DMS 273 (cell line): ENCODE data around the gene PTF1A.

Experiments used
- DNase-seq: peaks from one replicate; lab custom pipeline; 2025; ENCODE audit not compliant: unreplicated experiment; lab: John Stamatoyannopoulos, UW

PTF1A gene

DNA sequence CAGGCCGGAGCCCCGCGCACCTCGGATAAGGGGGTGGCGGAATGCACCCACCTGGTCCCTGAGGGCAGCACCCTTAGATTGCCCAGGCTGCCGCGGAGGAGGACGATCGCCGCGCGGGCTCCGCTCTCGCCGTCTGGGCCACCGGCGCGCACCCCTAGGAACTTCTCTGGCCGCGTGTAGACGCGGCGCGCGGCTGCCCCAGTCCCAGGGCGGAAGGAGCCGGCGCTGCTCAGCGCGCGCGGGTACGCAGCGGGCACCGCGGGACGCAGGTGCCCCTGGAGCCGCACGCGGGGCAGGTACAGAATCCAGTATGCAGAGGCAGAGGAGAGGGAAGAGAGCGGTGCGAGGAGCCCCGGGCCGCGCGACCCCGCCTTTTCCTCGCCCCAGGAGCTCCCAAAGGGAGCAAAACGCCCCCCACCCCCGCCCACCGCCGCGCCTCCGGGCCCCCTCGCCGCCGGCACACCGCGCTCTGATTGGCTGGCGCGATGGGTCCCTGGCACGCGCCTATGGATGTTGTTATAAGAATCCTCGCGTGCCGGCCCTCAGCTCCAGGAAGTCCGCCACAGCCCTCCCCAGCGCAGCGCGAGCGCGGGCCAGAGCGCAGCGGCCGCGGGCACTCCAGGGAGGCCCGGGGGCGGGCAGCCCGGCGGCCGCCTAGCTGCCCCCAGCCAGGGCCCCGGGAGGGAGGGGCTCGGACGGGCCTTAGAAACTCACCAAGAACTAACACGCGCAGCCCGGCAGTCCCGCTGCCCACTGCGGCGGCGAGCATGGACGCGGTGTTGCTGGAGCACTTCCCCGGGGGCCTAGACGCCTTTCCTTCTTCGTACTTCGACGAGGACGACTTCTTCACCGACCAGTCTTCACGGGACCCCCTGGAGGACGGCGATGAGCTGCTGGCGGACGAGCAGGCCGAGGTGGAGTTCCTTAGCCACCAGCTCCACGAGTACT is at the start of gene PTF1A:
TSS of gene PTF1A (plus strand) at position 549 of the 948 bp plus-strand sequence. CDS start at position 768, 219 bp downstream.
- DNase-seq: peak; percentile 48

DNA sequence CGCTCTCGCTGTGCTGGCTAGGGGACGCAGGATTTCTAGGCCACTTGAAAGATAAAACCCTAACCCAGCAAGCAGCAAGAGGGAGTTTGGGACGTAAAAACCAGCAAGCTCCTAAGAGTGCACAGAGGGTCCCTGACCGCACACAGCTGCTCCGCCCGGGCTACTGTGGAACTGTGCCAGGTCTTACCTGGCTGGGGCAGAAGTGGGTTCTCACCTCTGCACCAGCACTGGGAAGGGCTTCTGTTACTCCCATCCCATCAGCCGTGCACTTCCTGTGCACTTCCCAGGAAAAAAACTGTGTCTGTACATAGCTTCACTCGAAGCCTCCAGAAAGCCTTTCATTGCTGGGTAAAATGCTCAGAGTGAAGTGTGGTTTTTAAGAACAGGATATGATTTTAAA is 45.9 kb upstream of the PTF1A start:
- DNase-seq: no peak

- no peak for DNase-seq
Observed at GRCh38 chr10:23147035-23147434, 45.1 kb upstream of the PTF1A start.

DNA sequence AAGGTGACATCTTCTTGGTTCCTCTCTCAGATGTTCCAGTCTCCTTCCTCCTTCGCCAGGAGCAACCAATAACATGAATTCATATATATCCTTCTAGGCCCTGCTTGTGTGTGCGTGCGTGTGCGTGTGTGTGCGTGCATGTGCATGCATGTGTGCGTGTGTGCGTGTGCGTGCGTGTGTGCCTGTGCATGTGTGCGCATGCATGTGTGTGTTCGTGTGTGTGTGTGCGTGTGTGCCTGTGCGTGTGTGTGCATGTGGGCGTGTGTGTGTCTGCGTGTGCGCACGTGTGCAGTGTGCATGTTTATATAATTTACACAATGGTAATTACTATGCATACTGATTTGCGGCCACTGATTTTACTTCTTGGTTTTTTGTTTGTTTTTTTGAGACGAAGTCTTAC is 43.9 kb upstream of the PTF1A start:
- no peak for DNase-seq

GRCh38 chr10:23150091-23150490 is 42.0 kb upstream of the PTF1A start:
- no peak for DNase-seq

DNA sequence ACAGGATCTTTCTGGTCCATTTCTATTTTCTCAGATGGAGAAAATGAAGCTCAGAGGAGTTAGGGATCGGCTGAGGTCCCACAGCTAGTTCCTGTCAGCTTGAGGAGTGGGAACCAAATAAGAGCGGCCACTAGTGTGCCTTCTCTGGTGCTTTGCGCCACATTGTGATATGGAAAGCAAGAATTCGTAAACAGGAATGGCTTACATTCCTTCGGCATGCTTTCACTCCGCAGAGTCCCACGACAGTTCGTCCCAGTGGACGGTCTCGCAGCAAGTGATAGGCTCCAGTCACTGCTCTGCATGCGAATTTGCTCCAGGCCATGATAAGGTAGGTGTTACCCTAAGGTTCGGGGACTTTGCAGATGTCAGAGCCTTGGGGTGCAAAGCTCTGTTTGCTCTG is 41.5 kb upstream of the PTF1A start:
- no peak for DNase-seq

DNA sequence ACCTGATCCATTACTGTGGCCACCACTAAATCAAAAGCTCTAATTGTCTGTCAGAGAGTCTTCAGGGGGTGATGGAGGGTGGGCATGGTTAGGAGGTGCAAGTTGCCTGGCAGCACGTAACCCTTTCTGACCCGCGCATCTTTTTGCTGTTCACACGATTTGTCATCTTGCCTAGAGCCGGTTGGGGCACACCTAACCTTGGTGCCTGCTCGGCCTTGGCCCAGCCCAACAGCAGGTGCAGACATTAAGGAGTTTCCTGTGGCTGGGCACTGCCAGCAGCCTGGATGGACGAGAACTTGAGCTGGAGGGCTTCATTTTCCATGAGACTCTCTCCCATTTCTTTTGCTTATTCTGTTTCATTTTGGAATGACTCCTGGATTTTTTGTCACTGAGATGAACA is 41.0 kb upstream of the PTF1A start:
- no peak for DNase-seq

DNA sequence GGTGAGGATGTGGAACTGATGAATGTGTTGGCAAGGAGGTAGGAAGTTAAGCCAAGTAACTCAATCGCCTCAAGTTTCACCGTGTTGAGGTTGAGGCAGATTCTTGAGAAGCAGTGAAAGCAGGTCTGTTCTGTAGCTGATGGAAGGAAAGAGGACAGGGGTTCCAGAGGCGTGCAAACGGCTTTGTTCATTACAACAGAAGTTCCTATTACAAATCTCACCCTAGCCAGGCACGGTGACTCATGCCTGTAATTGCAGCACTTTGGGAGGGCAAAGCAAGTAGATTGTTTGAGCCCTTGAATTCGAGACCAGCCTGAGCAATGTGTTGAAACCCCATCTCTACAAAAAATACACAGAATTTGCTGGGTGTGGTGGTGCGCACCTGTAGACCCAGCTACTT is 36.9 kb upstream of the PTF1A start:
- peak; percentile 23 for DNase-seq

GRCh38 chr10:23156447-23157150 is 35.5 kb upstream of the PTF1A start:
- no peak for DNase-seq

- DNase-seq: no peak
Observed at GRCh38 chr10:23157239-23157681, 34.9 kb upstream of the PTF1A start.

- DNase-seq: peak; percentile 68
Observed at GRCh38 chr10:23157691-23158369, 34.3 kb upstream of the PTF1A start.

DNA sequence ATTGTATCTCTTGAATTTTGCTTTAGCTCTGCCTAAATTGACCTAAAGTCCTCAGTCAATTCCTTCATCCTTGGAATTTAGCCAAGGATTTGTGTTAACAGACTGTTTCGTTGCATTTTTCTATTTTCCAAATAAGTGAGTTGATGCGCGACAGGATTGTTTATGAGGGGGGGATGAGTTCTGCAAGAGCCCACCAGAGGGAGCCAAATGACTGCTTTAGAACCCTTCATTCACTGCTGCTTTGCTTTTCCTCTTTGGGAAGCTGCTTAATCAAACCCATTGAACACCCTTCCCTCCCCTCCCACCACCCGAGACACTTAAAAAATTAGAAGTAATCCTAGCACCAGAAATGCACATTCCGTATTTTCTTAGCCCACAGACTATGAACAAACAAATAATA is 33.7 kb upstream of the PTF1A start:
- DNase-seq: peak; percentile 76

- DNase-seq: peak; percentile 42
Observed at GRCh38 chr10:23171232-23171876, 20.8 kb upstream of the PTF1A start.

GRCh38 chr10:23172429-23173213 is 19.5 kb upstream of the PTF1A start:
- peak; percentile 26 for DNase-seq

DNA sequence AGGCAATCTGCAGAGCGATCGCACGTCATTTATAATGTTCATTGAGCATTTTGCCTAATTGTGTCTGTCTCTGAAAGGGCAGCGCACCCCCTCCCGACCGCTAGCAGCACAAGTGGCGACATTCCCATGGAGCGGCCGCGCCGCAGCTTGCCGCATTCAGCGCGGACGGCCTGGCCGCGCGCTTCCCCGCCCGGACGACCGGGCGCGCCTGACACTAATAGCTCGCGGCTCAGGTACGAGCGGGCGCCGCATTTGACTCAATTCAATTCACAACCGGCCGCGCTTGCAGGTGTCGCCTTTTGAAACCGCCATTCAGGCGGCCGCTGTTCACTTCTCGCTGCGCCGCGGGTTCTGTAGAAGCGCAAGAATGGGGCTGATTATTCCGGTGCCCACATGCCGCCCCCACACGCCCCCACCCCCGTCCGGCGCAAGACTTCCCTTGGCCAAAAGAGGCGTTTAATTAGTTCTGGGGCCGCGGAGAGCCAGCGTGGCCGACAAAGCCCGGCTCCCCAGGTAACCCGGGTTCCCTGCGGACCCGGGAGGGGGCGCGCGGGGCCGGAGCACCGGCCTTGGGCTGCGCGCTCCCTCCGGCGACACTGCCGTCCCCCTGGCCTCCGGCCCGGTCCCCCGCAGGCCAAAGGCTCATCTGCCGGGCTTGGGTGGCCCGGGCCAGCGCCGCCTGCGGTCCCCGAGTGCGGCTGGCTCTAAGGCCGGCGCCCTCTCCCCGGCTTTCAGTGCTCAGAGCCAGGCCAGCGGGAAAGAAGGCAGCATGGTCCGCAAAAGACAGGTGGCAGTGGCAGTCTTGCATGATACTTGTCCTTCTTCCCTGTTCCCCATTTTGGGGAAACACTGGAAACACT is 18.7 kb upstream of the PTF1A start:
- peak; percentile 57 for DNase-seq

DNA sequence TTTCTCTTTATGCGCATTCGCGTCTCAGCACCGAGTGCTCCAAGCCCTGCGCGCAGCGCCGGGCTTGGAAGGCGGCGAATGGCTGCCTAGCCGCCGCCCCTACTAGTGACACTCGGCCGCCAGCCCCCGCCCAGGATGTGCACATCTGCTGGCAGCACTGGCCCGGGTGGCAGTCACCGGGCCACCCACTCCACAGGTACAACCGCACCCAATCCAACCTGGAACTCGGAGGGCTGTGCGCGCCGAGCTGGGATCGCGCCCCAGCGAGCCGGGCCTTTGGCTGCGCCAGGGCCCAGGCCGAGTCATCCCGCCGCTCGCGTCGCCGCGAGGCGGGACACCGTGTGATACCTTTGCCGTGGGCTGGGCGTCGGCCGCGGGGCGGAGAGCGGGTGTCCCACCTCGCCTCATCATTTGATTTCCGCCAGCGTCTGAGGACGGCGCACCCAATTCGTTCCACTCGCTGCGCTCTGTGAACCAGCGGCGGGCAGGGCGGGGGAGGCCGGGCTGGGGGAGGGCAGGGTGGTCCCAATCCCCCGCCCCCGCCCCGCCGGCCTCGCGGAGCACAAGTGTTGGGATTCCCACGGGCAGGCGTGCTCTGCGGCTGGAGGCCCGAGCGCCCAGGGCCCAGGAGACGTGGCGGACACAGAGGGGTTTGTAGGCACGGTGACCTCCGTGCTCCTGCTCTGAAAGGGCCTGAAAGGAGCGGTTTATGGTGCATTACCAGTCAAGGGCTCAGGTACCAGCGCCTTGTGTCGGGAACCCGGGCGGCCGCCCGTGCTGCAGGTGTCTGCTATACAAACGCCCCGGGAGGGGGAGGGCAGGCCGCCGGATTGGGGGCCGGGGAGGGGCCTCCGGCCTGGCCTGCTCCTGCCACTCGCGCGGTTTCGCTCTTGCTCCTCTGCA is 17.8 kb upstream of the PTF1A start:
- peak; percentile 35 for DNase-seq

DNA sequence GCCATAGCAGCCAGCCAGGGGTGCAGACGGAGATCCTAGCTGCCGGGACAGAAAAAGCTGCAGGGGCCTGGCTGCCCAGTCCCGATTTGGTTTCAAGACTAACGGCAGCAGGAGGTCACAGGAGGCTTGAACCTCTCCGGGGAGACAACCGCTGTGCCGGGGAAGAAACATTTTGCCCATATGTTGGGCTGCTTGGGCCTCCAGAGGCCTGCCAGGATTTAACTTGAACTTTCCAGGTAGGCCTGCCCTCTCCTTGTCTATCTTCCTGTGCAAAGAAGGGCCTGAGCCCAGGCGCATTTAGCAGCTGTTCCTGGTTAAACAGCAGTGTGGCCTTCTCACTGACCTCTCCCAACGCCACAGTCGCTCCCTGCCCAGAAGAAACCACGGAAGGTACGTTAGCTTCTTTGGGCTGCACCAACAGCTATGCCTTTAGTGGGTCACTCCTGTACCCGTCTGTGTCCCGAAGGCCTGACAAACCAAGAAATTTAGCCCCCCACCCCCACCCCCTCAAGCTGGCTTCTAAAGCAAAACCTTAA is 17.1 kb upstream of the PTF1A start:
- no peak for DNase-seq

DNA sequence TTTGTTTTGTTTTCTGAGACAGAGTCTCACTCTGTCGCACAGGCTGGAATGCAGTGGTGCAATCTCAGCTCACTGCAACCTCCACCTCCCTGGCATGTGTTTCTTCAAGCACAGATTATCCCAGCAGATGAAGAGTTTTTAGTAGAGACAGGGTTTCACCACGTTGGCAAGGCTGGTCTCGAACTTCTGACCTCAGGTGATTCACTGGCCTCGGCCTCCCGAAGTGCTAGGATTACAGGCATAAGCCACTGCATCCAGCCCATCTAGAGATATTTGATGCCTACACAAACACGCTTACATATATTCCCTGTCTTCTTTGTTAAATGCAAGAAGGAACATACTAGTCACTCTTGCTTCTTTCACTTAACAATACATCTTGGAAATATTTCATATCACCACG is 5.9 kb upstream of the PTF1A start:
- DNase-seq: no peak
